Measurements from ENCODE around the gene INSC. TPM values are rescaled to one million over a fixed set of nuclear protein-coding genes. Genes with fewer than 3 reads are reported as not detected.

The INSC gene
- total RNA-seq, 1 experiment from 2014 or later, result not detected

DNA sequence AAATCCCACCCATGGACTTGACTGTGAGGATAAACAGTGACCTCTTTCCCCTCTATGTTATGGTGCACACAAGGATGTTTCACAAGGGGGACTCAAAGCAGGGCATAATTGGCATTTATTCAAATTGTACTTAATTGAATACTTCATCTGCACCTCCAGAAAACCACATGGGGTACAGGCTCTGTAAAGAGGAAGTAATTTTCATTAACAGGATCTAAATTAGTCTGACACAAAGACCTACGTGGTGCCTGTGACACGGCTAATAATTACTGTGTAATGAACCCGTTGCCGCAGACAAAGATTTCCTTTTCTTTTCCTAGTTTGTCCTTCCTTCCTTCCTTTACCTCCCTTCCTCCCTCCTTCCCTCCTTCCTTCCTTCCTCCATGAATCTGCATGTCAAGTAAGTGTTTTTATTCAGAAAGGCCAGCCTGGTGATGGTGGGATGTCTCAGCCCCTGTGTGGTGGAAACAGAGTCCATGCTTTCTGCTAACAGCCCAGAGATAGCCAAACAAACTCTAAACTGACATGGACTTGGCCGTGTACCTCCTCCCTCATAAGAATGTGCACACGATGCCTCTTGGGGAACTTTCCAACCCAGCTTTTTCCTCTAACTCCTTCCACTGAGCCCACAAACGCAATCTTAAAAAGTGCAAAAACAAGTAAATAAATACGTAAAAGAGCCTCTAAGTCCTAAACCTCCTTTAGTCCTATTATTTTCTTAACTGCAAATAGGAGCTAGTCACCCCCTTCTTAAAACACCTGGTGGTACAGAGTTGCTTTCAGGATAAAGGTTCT, 118.8 kb downstream of the INSC start:
- no TSS peak for BruUV-seq (replicated peaks)
- no peaks in the 10 kb centered on the region for H3K36me3 ChIP-seq (ENCODE audit: low read depth)
- no peaks in the 10 kb centered on the region for H3K79me2 ChIP-seq (ENCODE audit: low read depth)
- H3K27ac ChIP-seq, result no peak overlapping the region
- intact Hi-C loops (cut with micrococcal nuclease; ENCODE audit: unreplicated experiment), result no loop called here
- no peaks in the 10 kb centered on the region for H3K9me3 ChIP-seq (ENCODE audit: insufficient read depth, low read depth)
- H3K9me2 ChIP-seq (ENCODE audit: insufficient read depth), result no peaks in the 10 kb centered on the region
- no peak overlapping the region for H3K4me3 ChIP-seq
- DNase-seq, result no peak
- no peak overlapping the region for H2AFZ ChIP-seq
- no peaks in the 10 kb centered on the region for H3F3A ChIP-seq (ENCODE audit: insufficient read depth, low read depth)
- H4K20me1 ChIP-seq (ENCODE audit: insufficient read depth), result no peaks in the 10 kb centered on the region
- no peaks in the 10 kb centered on the region for H3K27me3 ChIP-seq (ENCODE audit: insufficient read depth, low read depth)
- no peak overlapping the region for H3K4me2 ChIP-seq
- H3K4me1 ChIP-seq (replicated peaks; ENCODE audit: insufficient read depth), result no peaks in the 10 kb centered on the region
- POLR2A ChIA-PET (ENCODE audit: unreplicated experiment), result no interaction called here
- CTCF ChIA-PET, result no interaction called here
- no peak for TF ChIP-seq EZH2 (IDR thresholded peaks at IDR 0.05; ENCODE audit: low read depth)
- TF ChIP-seq, protein P1, sequence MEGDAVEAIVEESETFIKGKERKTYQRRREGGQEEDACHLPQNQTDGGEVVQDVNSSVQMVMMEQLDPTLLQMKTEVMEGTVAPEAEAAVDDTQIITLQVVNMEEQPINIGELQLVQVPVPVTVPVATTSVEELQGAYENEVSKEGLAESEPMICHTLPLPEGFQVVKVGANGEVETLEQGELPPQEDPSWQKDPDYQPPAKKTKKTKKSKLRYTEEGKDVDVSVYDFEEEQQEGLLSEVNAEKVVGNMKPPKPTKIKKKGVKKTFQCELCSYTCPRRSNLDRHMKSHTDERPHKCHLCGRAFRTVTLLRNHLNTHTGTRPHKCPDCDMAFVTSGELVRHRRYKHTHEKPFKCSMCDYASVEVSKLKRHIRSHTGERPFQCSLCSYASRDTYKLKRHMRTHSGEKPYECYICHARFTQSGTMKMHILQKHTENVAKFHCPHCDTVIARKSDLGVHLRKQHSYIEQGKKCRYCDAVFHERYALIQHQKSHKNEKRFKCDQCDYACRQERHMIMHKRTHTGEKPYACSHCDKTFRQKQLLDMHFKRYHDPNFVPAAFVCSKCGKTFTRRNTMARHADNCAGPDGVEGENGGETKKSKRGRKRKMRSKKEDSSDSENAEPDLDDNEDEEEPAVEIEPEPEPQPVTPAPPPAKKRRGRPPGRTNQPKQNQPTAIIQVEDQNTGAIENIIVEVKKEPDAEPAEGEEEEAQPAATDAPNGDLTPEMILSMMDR (conservative IDR thresholded peaks at IDR 0.05), result no peak

DNA sequence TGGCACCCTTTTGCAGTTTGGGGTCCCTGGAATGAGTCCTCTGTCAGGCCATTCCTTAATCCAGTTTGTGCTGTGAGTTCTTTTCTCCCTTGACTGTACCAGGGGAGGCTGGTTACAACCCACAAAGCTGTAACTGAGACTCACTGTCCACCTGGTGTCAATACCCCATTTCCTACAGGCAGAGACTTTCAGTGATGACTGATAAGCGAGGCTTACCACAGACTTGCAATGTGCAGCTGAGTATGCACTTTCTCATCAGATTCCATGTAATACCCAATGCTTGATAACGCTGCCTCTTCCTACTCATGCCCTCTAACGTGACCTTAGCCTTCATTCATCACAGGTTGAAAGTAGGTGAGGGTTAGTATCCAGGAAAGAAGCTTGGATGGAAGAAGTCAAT, 120.1 kb downstream of the INSC start:
- Histone ChIP-seq H3K9me2 (ENCODE audit: insufficient read depth) (no peaks in the 10 kb centered on the region), H3K79me2 (ENCODE audit: low read depth) (no peaks in the 10 kb centered on the region), H3K27ac (no peak overlapping the region), H3K27me3 (ENCODE audit: insufficient read depth, low read depth) (no peaks in the 10 kb centered on the region), H3F3A (ENCODE audit: insufficient read depth, low read depth) (no peaks in the 10 kb centered on the region), H3K4me3 (no peak overlapping the region), H2AFZ (no peak overlapping the region), H3K4me1 (replicated peaks; ENCODE audit: insufficient read depth) (no peaks in the 10 kb centered on the region), H3K9me3 (ENCODE audit: insufficient read depth, low read depth) (no peaks in the 10 kb centered on the region), H3K4me2 (no peak overlapping the region), H3K36me3 (ENCODE audit: low read depth) (no peaks in the 10 kb centered on the region), H4K20me1 (ENCODE audit: insufficient read depth) (no peaks in the 10 kb centered on the region)
- ChIA-PET CTCF (no interaction called here), POLR2A (ENCODE audit: unreplicated experiment) (no interaction called here)
- BruUV-seq (replicated peaks), result no TSS peak
- intact Hi-C loops (cut with micrococcal nuclease; ENCODE audit: unreplicated experiment), result no loop called here
- no peak for DNase-seq
- TF ChIP-seq, protein P1 (conservative IDR thresholded peaks at IDR 0.05), result no peak
- no peak for TF ChIP-seq EZH2 (IDR thresholded peaks at IDR 0.05; ENCODE audit: low read depth)

DNA sequence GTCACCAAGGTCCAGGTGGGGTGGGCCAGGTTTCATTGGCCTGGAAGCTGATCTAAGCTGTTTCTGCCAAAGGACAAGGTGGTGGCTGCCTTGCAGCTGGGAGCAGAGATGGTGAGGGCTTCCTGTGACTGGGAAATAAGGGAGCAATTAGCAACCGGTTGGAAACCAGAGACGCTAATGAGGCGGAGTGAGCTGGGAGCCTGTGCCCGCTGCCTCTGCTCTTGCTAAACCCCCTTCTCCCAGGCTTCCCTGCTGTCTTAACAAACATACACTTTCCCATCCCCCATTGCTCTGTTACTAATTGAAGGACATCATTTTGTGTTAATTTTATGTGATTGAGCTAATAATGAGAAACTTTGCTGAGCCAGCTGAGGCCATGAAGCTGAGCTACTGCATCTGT, 121.8 kb downstream of the INSC start:
- Histone ChIP-seq H3K9me2 (ENCODE audit: insufficient read depth) (no peaks in the 10 kb centered on the region), H3K27me3 (ENCODE audit: insufficient read depth, low read depth) (no peaks in the 10 kb centered on the region), H2AFZ (no peak overlapping the region), H3K4me3 (no peak overlapping the region), H3F3A (ENCODE audit: insufficient read depth, low read depth) (no peaks in the 10 kb centered on the region), H3K9me3 (ENCODE audit: insufficient read depth, low read depth) (no peaks in the 10 kb centered on the region), H3K4me2 (no peak overlapping the region), H3K79me2 (ENCODE audit: low read depth) (no peaks in the 10 kb centered on the region), H3K27ac (no peak overlapping the region), H3K4me1 (replicated peaks; ENCODE audit: insufficient read depth) (no peaks in the 10 kb centered on the region), H3K36me3 (ENCODE audit: low read depth) (no peaks in the 10 kb centered on the region), H4K20me1 (ENCODE audit: insufficient read depth) (no peaks in the 10 kb centered on the region)
- no TSS peak for BruUV-seq (replicated peaks)
- TF ChIP-seq, protein P1 (conservative IDR thresholded peaks at IDR 0.05), result no peak
- no peak for TF ChIP-seq EZH2 (IDR thresholded peaks at IDR 0.05; ENCODE audit: low read depth)
- ChIA-PET POLR2A (ENCODE audit: unreplicated experiment) (no interaction called here), CTCF (interaction anchor here (0.6 kb wide), 1 partner anchor 149 kb away, joined by 3 read pairs; no protein-coding TSS in a partner anchor)
- DNase-seq, result no peak
- intact Hi-C loops (cut with micrococcal nuclease; ENCODE audit: unreplicated experiment), result no loop called here
